ENCODE results near the gene KCNK3. TPM values are rescaled to one million over a fixed set of nuclear protein-coding genes. Genes with fewer than 3 reads are reported as not detected.

The KCNK3 gene
- total RNA-seq, 4 donors from 2014 or later, result 1.6 to 7.7 (median 3.5) TPM

DNA sequence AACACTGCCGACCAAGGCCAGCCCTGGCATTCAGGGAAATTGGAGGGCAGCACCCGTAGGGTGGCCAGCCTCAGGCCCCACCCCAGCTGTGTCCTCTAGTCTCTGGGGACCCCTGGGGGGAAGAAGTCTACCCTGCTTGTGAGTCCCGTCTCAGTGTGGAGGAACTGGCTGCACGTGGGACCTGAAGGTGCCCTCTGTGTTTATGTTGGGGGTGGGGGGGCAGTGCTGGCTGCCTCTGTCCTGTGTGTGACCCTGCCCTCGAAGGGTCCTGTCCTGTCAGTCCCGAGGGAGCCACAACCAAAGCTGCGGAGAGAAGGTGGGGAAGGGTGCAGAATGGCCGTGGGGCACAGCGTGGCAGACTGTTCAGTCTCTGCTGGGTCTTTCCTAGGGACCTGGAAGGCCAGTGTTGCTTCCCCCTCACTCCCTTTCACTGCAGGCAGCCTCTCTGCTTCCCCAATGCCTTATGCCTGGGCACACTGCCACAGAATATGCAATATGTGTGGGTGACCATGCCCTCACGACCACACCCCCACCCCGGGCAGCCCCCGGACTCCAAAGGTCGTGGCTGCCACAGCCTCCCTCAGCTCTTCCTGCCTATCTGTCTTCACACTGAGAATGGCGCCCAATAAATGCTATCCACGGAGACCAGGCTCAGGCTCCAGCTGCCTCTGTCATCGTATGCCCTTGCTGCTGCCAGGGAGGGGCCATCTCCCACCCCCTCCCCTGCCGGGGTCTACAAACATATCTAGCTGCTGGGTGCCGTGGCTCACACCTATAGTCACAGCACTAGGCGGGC, 38.2 kb downstream of the KCNK3 start:
- no peak for DNase-seq (ENCODE audit: low spot score)
- TF ChIP-seq, protein P1, sequence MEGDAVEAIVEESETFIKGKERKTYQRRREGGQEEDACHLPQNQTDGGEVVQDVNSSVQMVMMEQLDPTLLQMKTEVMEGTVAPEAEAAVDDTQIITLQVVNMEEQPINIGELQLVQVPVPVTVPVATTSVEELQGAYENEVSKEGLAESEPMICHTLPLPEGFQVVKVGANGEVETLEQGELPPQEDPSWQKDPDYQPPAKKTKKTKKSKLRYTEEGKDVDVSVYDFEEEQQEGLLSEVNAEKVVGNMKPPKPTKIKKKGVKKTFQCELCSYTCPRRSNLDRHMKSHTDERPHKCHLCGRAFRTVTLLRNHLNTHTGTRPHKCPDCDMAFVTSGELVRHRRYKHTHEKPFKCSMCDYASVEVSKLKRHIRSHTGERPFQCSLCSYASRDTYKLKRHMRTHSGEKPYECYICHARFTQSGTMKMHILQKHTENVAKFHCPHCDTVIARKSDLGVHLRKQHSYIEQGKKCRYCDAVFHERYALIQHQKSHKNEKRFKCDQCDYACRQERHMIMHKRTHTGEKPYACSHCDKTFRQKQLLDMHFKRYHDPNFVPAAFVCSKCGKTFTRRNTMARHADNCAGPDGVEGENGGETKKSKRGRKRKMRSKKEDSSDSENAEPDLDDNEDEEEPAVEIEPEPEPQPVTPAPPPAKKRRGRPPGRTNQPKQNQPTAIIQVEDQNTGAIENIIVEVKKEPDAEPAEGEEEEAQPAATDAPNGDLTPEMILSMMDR (IDR thresholded peaks at IDR 0.05), result no peak
- ATAC-seq (ENCODE audit: low FRiP score), result no peak

DNA sequence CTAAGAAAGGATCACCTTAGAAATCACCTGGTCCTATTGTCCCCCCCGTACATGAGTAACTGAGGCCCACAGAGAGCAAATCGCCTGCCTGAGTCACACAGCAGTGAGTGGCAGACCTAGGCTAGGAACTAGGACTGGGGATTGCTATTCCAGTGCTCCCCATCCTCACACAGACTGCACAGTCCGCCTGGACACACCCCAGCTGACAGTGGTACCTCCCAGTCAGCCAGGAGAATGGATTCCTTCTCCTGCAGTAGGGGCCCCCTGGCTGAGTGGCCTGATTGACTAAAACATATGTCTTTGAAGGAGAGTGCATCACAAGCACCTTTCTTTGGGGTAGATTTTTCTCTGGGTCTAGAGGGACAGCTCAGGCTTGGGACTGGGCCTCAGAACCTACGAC, 39.2 kb downstream of the KCNK3 start:
- no peak for ATAC-seq (ENCODE audit: low FRiP score)
- no peak for DNase-seq (ENCODE audit: low spot score)

DNA sequence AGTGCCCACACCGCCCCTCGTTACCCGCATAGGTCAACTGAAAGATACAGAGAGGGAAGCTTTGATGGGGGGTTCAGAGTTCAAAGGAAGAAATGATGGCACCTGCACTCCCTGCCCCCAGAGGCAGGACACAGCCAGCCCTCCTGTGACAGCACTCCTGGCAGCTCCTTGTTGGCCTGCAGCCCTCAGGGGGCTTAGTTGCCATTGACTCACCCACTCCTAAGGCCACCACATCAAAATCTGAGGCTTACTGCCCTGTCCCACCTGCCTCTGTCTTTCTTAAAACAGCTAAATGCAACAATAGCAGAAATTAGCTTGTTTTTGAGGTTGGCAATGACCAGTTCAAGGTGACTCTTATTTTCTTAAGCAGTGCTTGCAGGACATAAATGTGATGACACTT, 39.9 kb downstream of the KCNK3 start:
- DNase-seq (ENCODE audit: low spot score), result no peak
- no peak for ATAC-seq (ENCODE audit: low FRiP score)
- TF ChIP-seq, protein P1 (IDR thresholded peaks at IDR 0.05), result no peak

More for the DNA sequence above, 39.2 kb downstream of the KCNK3 start:
- TF ChIP-seq, protein P1 (IDR thresholded peaks at IDR 0.05), result no peak

GRCh38 chr2:26733413-26733812, 40.9 kb downstream of the KCNK3 start:
- TF ChIP-seq, protein P1 (IDR thresholded peaks at IDR 0.05), result no peak
- no peak for DNase-seq (ENCODE audit: low spot score)
- no peak for ATAC-seq (ENCODE audit: low FRiP score)

DNA sequence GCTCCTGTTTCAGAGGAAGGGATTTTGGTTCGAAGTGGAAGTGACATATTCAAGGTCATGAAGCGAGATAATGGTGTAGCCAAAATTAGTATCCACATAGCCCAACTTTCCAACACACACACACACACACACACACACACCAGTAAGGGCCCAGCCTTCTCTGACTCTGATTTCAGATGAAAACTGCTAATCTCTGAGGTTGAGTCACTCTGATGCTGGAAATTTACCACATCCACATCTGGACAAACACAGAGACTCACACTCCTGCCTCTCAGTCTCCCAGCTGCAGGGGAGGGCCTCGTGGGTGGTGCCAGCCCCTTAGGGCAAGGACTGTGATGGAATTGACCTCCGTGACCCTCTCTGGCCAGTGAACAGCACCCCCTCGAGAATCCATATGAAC, 42.6 kb downstream of the KCNK3 start:
- ATAC-seq (ENCODE audit: low FRiP score), result peak; percentile 55
- DNase-seq (ENCODE audit: low spot score), result no peak
- TF ChIP-seq, protein P1 (IDR thresholded peaks at IDR 0.05), result no peak

DNA sequence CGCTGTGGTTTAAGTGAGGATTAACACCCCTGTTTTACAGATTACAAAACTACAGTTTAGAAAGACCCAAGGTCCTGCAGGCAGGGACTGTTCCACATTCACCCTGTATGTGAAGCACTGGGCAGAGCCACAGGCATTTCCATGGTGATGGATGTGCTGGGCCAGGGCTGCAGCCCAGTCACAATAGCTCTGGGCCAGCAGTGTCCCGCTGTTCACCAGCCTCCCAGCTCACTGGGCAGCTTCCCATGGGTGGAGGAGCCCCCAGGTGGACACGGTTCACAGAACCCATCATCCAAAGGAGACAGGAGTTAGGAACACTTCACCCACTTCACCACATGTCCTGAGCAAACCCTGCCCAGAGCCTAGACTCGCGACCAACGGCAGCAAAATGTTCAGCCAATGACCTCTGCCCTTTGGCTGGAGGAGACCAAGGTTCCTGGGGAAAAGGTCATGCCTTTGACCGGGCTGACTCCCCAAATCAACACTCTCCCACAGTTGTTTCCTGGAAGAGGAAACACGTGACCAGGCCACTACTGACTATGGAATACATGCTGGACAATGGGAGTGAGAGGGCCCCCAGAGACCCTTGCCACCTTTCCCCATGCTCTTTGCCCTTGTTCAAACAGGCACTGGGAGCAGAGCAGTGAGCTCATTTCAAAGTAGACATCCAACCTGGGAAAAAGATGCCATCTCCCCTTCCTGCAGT, 43.5 kb downstream of the KCNK3 start:
- no peak for DNase-seq (ENCODE audit: low spot score)
- TF ChIP-seq, protein P1 (IDR thresholded peaks at IDR 0.05), result no peak
- no peak for ATAC-seq (ENCODE audit: low FRiP score)

Data from omental fat pad (tissue), 4 donors.